Uterus (tissue), 2 donors: ENCODE measurements around the gene AIPL1.

Experiments
- POLR2A ChIP-seq, 2 donors: fragments of 450-650 bp; IDR thresholded peaks; one replicate each; pipeline ENCODE4 v1.6.1; 2016; ENCODE audit warnings: antibody characterized with exemption in 2 of 2, mild to moderate bottlenecking in 1 of 2, moderate library complexity in 1 of 2
- TF ChIP-seq, protein P1 (sequence below), 4 experiments: fragments of 200-600 bp in 2 of 4; fragments of 450-650 bp in 2 of 4; sonication (generic) in 2 of 4; IDR thresholded peaks; one replicate each; pipeline ENCODE4 v1.5.1; 2016 to 2019; ENCODE audit warnings: antibody characterized with exemption in 4 of 4, mild to moderate bottlenecking in 2 of 4, moderate library complexity in 1 of 4

DNA sequence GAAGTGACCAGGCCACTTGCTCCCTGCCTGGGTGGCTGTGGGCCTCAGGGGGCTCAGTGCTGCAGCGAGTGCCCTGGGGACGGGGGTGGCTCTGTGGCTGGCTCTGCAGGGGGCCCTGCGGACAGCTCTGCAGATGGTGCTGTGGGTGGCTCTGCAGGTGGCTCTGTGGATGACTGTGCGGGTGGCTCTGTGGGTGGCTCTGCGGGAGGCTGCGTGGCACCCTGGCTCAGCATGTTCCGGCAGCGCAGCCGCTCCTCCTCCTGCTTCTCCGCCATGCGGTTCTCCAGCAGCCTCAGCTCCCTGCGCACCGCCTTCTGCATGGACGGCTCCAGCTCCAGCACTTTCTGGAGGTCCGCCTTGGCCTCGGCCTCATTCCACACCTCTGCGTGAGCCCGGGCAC lies 9.5 kb downstream of the AIPL1 start:
- TF ChIP-seq POLR2A (IDR thresholded peaks at IDR 0.05) = no peak
- TF ChIP-seq, protein P1, sequence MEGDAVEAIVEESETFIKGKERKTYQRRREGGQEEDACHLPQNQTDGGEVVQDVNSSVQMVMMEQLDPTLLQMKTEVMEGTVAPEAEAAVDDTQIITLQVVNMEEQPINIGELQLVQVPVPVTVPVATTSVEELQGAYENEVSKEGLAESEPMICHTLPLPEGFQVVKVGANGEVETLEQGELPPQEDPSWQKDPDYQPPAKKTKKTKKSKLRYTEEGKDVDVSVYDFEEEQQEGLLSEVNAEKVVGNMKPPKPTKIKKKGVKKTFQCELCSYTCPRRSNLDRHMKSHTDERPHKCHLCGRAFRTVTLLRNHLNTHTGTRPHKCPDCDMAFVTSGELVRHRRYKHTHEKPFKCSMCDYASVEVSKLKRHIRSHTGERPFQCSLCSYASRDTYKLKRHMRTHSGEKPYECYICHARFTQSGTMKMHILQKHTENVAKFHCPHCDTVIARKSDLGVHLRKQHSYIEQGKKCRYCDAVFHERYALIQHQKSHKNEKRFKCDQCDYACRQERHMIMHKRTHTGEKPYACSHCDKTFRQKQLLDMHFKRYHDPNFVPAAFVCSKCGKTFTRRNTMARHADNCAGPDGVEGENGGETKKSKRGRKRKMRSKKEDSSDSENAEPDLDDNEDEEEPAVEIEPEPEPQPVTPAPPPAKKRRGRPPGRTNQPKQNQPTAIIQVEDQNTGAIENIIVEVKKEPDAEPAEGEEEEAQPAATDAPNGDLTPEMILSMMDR (IDR thresholded peaks at IDR 0.05) = no peak
